Measurements from ENCODE around the gene TIAM2.

DNA sequence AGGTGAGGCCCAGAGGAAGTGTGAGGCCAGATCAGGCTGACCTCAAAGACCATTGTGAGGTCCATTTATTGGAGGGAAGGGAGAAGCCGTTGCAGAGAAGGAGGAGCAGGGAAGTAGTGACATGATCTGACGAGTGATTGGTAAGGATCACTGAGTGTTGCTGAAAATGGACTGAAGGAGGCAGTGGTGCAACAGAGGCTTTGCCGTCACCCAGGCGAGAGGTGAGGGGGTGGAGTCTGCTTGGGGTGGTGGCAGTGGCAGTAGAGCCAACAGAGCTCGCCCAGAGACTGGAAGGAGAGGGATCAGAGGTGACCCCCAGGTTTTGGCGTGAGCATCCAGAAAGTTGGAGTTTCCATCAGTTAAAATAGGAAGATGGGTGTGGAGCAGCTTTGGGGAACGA is 200.8 kb downstream of the TIAM2 start:
- TF ChIP-seq POLR2A (IDR thresholded peaks at IDR 0.05) (no peak), POLR2AphosphoS5 (IDR thresholded peaks at IDR 0.05) (no peak)
